RPMI7951 (cell line): ENCODE results near the gene RAB42. TPM values are rescaled to one million over a fixed set of nuclear protein-coding genes. Genes with fewer than 3 reads are reported as not detected.
"Not testable (repeated sequence)": the region's sequence is repeated elsewhere in the genome, so short reads cannot be mapped to it uniquely, and the experiment has no call there.

Source experiments
- DNase-seq: peaks from one replicate; pipeline ENCODE4 v3.0.0-alpha.2; 2012; ENCODE audit warnings: low read depth
- total RNA-seq: library from RNA; depleted of rRNA; stranded (reverse); fragments of >200 nt; shearing (Covaris generic); gene quantifications from 2 replicates; pipeline ENCODE4 v1.2.3, GENCODE V29; 2014

RAB42 gene
- total RNA-seq, 1 experiment from 2014 or later, result 0.96 TPM

- not testable (repeated sequence) for DNase-seq
These were observed 5.3 kb upstream of the RAB42 start for GRCh38 chr1:28586585-28587391.

GRCh38 chr1:28592321-28593071 lies 431 bp downstream of the RAB42 start:
- no peak for DNase-seq

- DNase-seq, result not testable (repeated sequence)
These were observed 1.9 kb downstream of the RAB42 start for GRCh38 chr1:28593988-28594356.

- peak; percentile 90 for DNase-seq
These were observed 2.8 kb downstream of the RAB42 start for GRCh38 chr1:28594686-28595411.

- no peak for DNase-seq
These were observed 3.5 kb downstream of the RAB42 start for GRCh38 chr1:28595412-28596191.

GRCh38 chr1:28596276-28596675 lies 4.2 kb downstream of the RAB42 start:
- DNase-seq, result not testable (repeated sequence)

- peak; percentile 97 for DNase-seq
These were observed 9.6 kb downstream of the RAB42 start for GRCh38 chr1:28601696-28602095.

- peak; percentile 78 for DNase-seq
These were observed 10.7 kb downstream of the RAB42 start for GRCh38 chr1:28602536-28603439.

- no peak for DNase-seq
These were observed 12.3 kb downstream of the RAB42 start for GRCh38 chr1:28604411-28604810.

- DNase-seq, result no peak
These were observed 12.9 kb downstream of the RAB42 start for GRCh38 chr1:28604962-28605361.

GRCh38 chr1:28606771-28607170 lies 14.7 kb downstream of the RAB42 start:
- DNase-seq, result no peak

- DNase-seq, result no peak
These were observed 21.1 kb downstream of the RAB42 start for GRCh38 chr1:28613175-28613574.

GRCh38 chr1:28631713-28632112 lies 39.6 kb downstream of the RAB42 start:
- DNase-seq, result no peak

- no peak for DNase-seq
These were observed 40.5 kb downstream of the RAB42 start for GRCh38 chr1:28632560-28632959.

GRCh38 chr1:28640766-28641165 lies 48.7 kb downstream of the RAB42 start:
- DNase-seq, result peak; percentile 18

GRCh38 chr1:28642056-28642846 lies 50.2 kb downstream of the RAB42 start:
- no peak for DNase-seq

- DNase-seq, result peak; percentile 95
These were observed 51.0 kb downstream of the RAB42 start, which contains the start of gene TAF12 for GRCh38 chr1:28642847-28643635. Gene TAF12, minus strand, starts transcription at chr1:28643067. Its CDS starts 20,986 bp downstream, at chr1:28622081.

GRCh38 chr1:28644494-28644893 lies 52.4 kb downstream of the RAB42 start:
- DNase-seq, result no peak
